Loucy (cell line): ENCODE data around the gene CYP26B1.

ENCODE experiments used
- H2AFZ ChIP-seq: fragments of 200-600 bp; sonication (generic); 2 replicates; pipeline ENCODE4 v1.6.0; 2016; ENCODE audit warnings: antibody characterized with exemption, mild to moderate bottlenecking, low read length, moderate library complexity
- H3F3A ChIP-seq: fragments of 200-600 bp; 2 replicates; pipeline ENCODE4 v1.6.0; 2016; ENCODE audit warnings: antibody characterized with exemption, low read depth, mild to moderate bottlenecking
- H3K27me3 ChIP-seq: fragments of 200-600 bp; sonication (generic); 2 replicates; pipeline ENCODE4 v1.6.1; 2014; ENCODE audit warnings: low read length, mild to moderate bottlenecking; ENCODE audit not compliant: insufficient read depth, poor library complexity, severe bottlenecking
- H3K36me3 ChIP-seq: fragments of 200-600 bp; sonication (generic); 2 replicates; pipeline ENCODE4 v1.6.1; 2016; ENCODE audit warnings: low read length; ENCODE audit not compliant: insufficient read depth
- H3K4me1 ChIP-seq: fragments of 200-600 bp; sonication (generic); 2 replicates; pipeline ENCODE4 v1.5.1; 2014; ENCODE audit warnings: low read length, mild to moderate bottlenecking; ENCODE audit not compliant: insufficient read depth, poor library complexity, severe bottlenecking
- H3K4me2 ChIP-seq: fragments of 200-600 bp; sonication (generic); 2 replicates; pipeline ENCODE4 v1.6.0; 2014; ENCODE audit warnings: antibody characterized with exemption, low read length, low read depth, mild to moderate bottlenecking; ENCODE audit not compliant: poor library complexity, severe bottlenecking
- H3K4me3 ChIP-seq: fragments of 200-600 bp; sonication (generic); 2 replicates; pipeline ENCODE4 v1.5.1; 2014; ENCODE audit warnings: low read length, mild to moderate bottlenecking, mixed read lengths; ENCODE audit not compliant: poor library complexity, severe bottlenecking
- H3K79me2 ChIP-seq: fragments of 200-600 bp; sonication (generic); 2 replicates; pipeline ENCODE4 v1.6.1; 2014; ENCODE audit warnings: low read length; ENCODE audit not compliant: insufficient read depth
- H3K9ac ChIP-seq: fragments of 200-600 bp; sonication (generic); 2 replicates; pipeline ENCODE4 v1.6.0; 2014; ENCODE audit warnings: mild to moderate bottlenecking, low read depth, low read length, moderate library complexity; ENCODE audit not compliant: poor library complexity, severe bottlenecking
- H3K9me2 ChIP-seq: fragments of 200-600 bp; sonication (generic); replicated peaks from 2 replicates; pipeline ENCODE4 v1.6.1; 2016; ENCODE audit warnings: low read depth, low read length, mixed read lengths
- H3K9me3 ChIP-seq: fragments of 200-600 bp; sonication (generic); 2 replicates; pipeline ENCODE4 v1.6.1; 2014; ENCODE audit warnings: mild to moderate bottlenecking, antibody characterized with exemption, low read length, low read depth; ENCODE audit not compliant: insufficient read depth
- H4K20me1 ChIP-seq: fragments of 200-600 bp; sonication (generic); 2 replicates; pipeline ENCODE4 v1.6.0; 2014; ENCODE audit warnings: antibody characterized with exemption, low read length, mild to moderate bottlenecking; ENCODE audit not compliant: insufficient read depth, poor library complexity, severe bottlenecking
- CTCF ChIP-seq: fragments of 200-600 bp; sonication (generic); conservative IDR thresholded peaks from 2 replicates; pipeline ENCODE4 v1.5.1; 2014; ENCODE audit warnings: mild to moderate bottlenecking, antibody characterized with exemption, low read length
- EZH2phosphoT487 ChIP-seq: fragments of 200-600 bp; IDR thresholded peaks from 2 replicates; pipeline ENCODE4 v1.6.1; 2018; ENCODE audit warnings: antibody characterized with exemption, mild to moderate bottlenecking, moderate library complexity, borderline replicate concordance

The CYP26B1 gene

DNA sequence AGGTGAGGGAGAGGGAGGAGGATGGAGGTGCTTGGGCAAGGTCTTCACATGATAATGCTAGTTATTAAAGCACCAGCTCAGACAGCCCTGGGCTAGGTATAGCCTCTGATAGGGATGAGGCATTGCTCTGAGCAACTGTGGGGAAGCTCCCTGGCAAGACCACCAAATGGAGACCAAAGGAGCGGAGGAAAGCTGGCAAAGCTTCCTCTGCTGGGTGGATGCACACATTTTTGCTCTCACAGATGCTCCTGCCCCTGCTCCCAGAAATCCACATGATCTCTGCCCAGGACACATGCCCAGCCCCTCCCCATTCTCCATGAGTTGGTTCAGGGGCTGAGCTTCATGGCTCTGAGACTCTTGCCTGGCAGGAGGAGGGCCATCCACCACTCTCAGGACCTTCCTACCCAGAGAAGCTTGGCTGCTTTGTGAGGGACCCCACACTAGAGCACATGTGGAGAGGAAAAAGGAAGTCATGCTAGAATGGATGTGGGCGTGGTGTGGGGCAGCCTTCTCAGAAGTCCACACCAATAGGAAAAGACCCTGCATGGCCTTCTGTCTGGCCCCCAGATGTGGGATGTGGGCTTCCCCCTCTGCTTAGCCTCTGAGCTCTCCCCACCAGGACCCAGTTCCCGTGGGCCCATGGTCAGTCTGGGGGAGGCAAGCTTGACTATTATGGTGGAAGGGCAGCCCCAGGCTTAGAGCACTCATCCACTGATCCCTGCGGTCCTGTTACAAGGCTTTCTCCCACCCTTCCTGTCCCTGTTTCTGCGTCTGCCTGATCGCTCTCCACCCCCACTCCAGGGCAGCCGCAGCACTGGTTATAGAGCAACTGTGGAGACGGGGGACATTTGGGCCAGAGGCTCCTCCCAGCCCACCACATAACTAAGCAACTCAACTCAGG lies 10.5 kb upstream of the CYP26B1 start:
- Histone ChIP-seq H3K79me2 (no peaks in the 10 kb centered on the region), H3K9me3 (no peaks in the 10 kb centered on the region), H3K27me3 (no peaks in the 10 kb centered on the region), H3K4me1 (no peaks in the 10 kb centered on the region), H3K4me3 (no peak overlapping the region), H3K4me2 (no peak overlapping the region), H3F3A (no peaks in the 10 kb centered on the region), H3K9ac (no peak overlapping the region), H2AFZ (peak overlapping the region; percentile 80), H3K36me3 (no peaks in the 10 kb centered on the region), H3K9me2 (no peaks in the 10 kb centered on the region), H4K20me1 (no peaks in the 10 kb centered on the region)
- TF ChIP-seq EZH2phosphoT487 (no peak), CTCF (no peak)

GRCh38 chr2:72156872-72157271 lies 9.2 kb upstream of the CYP26B1 start:
- TF ChIP-seq EZH2phosphoT487 (no peak), CTCF (no peak)
- Histone ChIP-seq H3K79me2 (no peaks in the 10 kb centered on the region), H4K20me1 (no peaks in the 10 kb centered on the region), H3K4me3 (no peak overlapping the region), H3K27me3 (no peaks in the 10 kb centered on the region), H3K9me2 (no peaks in the 10 kb centered on the region), H3K36me3 (no peaks in the 10 kb centered on the region), H3K9ac (no peak overlapping the region), H3K4me1 (no peaks in the 10 kb centered on the region), H2AFZ (no peak overlapping the region), H3K9me3 (no peaks in the 10 kb centered on the region), H3K4me2 (no peak overlapping the region), H3F3A (no peaks in the 10 kb centered on the region)

DNA sequence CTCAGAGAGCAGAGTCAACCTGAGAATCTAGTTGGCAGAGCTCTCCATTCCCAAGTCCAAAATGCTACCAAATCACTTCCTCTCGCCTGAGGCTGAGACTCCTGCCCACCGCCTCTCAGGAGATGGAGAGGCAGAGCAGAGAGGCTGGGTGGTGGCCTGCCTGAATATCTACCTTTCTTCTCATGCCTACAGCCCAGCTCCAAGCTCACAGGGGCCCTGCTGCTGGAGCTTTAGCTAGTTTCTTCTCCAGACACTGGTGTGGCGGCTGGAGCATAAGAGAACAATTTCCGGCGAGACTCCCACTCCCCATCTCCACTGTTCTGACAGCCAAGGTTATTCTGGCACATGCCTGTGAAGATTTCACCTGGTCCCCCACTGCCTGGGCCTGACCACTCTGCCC lies 8.1 kb upstream of the CYP26B1 start:
- Histone ChIP-seq H3K9me3 (no peaks in the 10 kb centered on the region), H3K4me3 (no peak overlapping the region), H3K79me2 (no peaks in the 10 kb centered on the region), H3F3A (no peaks in the 10 kb centered on the region), H2AFZ (no peak overlapping the region), H3K9ac (no peak overlapping the region), H3K9me2 (no peaks in the 10 kb centered on the region), H3K4me1 (no peaks in the 10 kb centered on the region), H3K27me3 (no peaks in the 10 kb centered on the region), H3K36me3 (no peaks in the 10 kb centered on the region), H4K20me1 (no peaks in the 10 kb centered on the region), H3K4me2 (no peak overlapping the region)
- TF ChIP-seq CTCF (no peak), EZH2phosphoT487 (no peak)
